HCT116 (cell line): Measurements from ENCODE around the gene FAM199X. TPM values are rescaled to one million over a fixed set of nuclear protein-coding genes. Genes with fewer than 3 reads are reported as not detected.
A peak's percentile ranks its signal among the peaks of the same experiment; 100 is the strongest.

Experiments used
- ATAC-seq: fragments of 200-7000 bp; cut with Tn5 transposase; 2 replicates; pipeline ENCODE4 v1.9.1; 2020; ENCODE audit warnings: mild to moderate bottlenecking, moderate library complexity
- BruUV-seq: library from RNA; stranded (reverse); fragments of 400-500 nt; replicated peaks from 2 replicates; lab custom pipeline; 2021; lab: Mats Ljungman, UMichigan
- CTCF ChIA-PET: fragments of 300-600 bp; sonication (Branson Sonifier 250); formaldehyde crosslinking; loops from one replicate; lab custom pipeline; 2021; ENCODE audit warnings: antibody characterized with exemption; lab: Charles Lee
- POLR2A ChIA-PET: fragments of 300-600, 350-600 bp; sonication (Branson Sonifier 250); formaldehyde crosslinking; loops from one replicate; lab custom pipeline; 2021; ENCODE audit warnings: antibody characterized with exemption; lab: Charles Lee
- RAD21 ChIA-PET, 2 experiments: fragments of 300-600 bp; sonication (Branson Sonifier 250); formaldehyde crosslinking; loops; one replicate each; lab custom pipeline; 2023; ENCODE audit warnings: low total read pairs in 2 of 2; ENCODE audit not compliant: uncharacterized antibody in 2 of 2, unreplicated experiment in 2 of 2, low non-redundant PET in 1 of 2; lab: Charles Lee
- DNase-seq: peaks from one replicate; pipeline ENCODE4 v3.0.0-alpha.2; 2010; ENCODE audit warnings: low read depth, low spot score
- H2AFZ ChIP-seq: fragments of 200-600 bp; shearing (Covaris generic), sonication (generic); 2 replicates; pipeline ENCODE4 v1.6.1; 2017; ENCODE audit warnings: low read depth, mixed run types, mixed read lengths, antibody characterized with exemption, low read length; ENCODE audit not compliant: poor library complexity, severe bottlenecking
- H3K27ac ChIP-seq: 2 replicates; pipeline ENCODE4 v1.5.1; 2012; ENCODE audit warnings: low read depth, low read length
- H3K27me3 ChIP-seq: fragments of 200-600 bp; sonication (generic); 2 replicates; pipeline ENCODE4 v1.6.1; 2016; ENCODE audit warnings: mixed run types, low read length, mixed read lengths; ENCODE audit not compliant: insufficient read depth
- H3K36me3 ChIP-seq, 2 experiments: fragments of 200-500 bp in 1 of 2; fragments of 200-600 bp in 1 of 2; sonication (Bioruptor generic) in 1 of 2; sonication (generic) in 1 of 2; 2 replicates each; pipeline versions ENCODE4 v1.5.1 to v1.6.1; 2014 to 2016; ENCODE audit warnings: low read length in 2 of 2, inconsistent platforms in 1 of 2, mixed read lengths in 1 of 2, mixed run types in 1 of 2; ENCODE audit not compliant: insufficient read depth in 2 of 2, control insufficient read depth in 1 of 2
- H3K4me1 ChIP-seq, 2 experiments: fragments of 200-600 bp in 1 of 2; sonication (generic) in 1 of 2; 2 replicates each; pipeline versions ENCODE4 v1.5.1 to v1.6.1; 2012 to 2017; ENCODE audit warnings: low read length in 2 of 2, inconsistent platforms in 1 of 2, mild to moderate bottlenecking in 1 of 2, mixed read lengths in 1 of 2, mixed run types in 1 of 2, moderate library complexity in 1 of 2; ENCODE audit not compliant: insufficient read depth in 2 of 2, control insufficient read depth in 1 of 2
- H3K4me2 ChIP-seq: fragments of 200-600 bp; sonication (generic); 2 replicates; pipeline ENCODE4 v1.6.1; 2017; ENCODE audit warnings: mixed run types, low read length, mixed read lengths
- H3K4me3 ChIP-seq, 2 experiments: fragments of 200-600 bp in 1 of 2; sonication (generic) in 1 of 2; replicated peaks in 1 of 2; 2 replicates each; pipeline ENCODE4 v1.5.1; 2011 to 2016; ENCODE audit warnings: low read length in 2 of 2, control low read depth in 1 of 2, low read depth in 1 of 2, mild to moderate bottlenecking in 1 of 2, mixed read lengths in 1 of 2, mixed run types in 1 of 2
- H3K79me2 ChIP-seq: fragments of 200-600 bp; sonication (generic); 2 replicates; pipeline ENCODE4 v1.6.1; 2017; ENCODE audit warnings: mild to moderate bottlenecking, mixed run types, low read length, moderate library complexity, mixed read lengths; ENCODE audit not compliant: insufficient read depth
- H3K9ac ChIP-seq: fragments of 200-600 bp; sonication (generic); 2 replicates; pipeline ENCODE4 v1.6.1; 2016; ENCODE audit warnings: low read length, mixed read lengths
- H3K9me2 ChIP-seq: fragments of 200-600 bp; sonication (generic), shearing (Covaris generic); 2 replicates; pipeline ENCODE4 v1.6.1; 2017; ENCODE audit warnings: mixed run types, mild to moderate bottlenecking, moderate library complexity; ENCODE audit not compliant: insufficient read depth
- H3K9me3 ChIP-seq, 2 experiments: fragments of 200-500 bp in 1 of 2; fragments of 200-600 bp in 1 of 2; sonication (Bioruptor generic) in 1 of 2; sonication (generic) in 1 of 2; 2 replicates each; pipeline ENCODE4 v1.6.1; 2014 to 2017; ENCODE audit warnings: low read length in 2 of 2, mixed read lengths in 2 of 2, inconsistent platforms in 1 of 2, low read depth in 1 of 2, mild to moderate bottlenecking in 1 of 2, mixed run types in 1 of 2, moderate library complexity in 1 of 2; ENCODE audit not compliant: control insufficient read depth in 1 of 2, insufficient read depth in 1 of 2
- H4K20me1 ChIP-seq: fragments of 200-600 bp; sonication (generic), shearing (Covaris generic); 2 replicates; pipeline ENCODE4 v1.6.1; 2017; ENCODE audit warnings: mixed run types, mild to moderate bottlenecking, moderate library complexity; ENCODE audit not compliant: insufficient read depth
- CTCF ChIP-seq, 3 experiments: fragments of 200-600 bp in 1 of 3; sonication (generic) in 1 of 3; IDR thresholded peaks in 2 of 3; conservative IDR thresholded peaks in 1 of 3; 2 replicates each; pipeline ENCODE4 v1.5.1; 2012 to 2017; ENCODE audit warnings: low read depth in 2 of 3, low read length in 2 of 3, antibody characterized with exemption in 1 of 3, borderline replicate concordance in 1 of 3, control low read depth in 1 of 3, mild to moderate bottlenecking in 1 of 3, mixed read lengths in 1 of 3, mixed run types in 1 of 3, moderate library complexity in 1 of 3; ENCODE audit not compliant: insufficient read depth in 1 of 3
- EZH2 ChIP-seq: fragments of 200-600 bp; sonication (generic); IDR thresholded peaks from 2 replicates; pipeline ENCODE4 v1.6.1; 2017; ENCODE audit warnings: antibody characterized with exemption, mixed run types
- JUND ChIP-seq: IDR thresholded peaks from 2 replicates; pipeline ENCODE4 v1.6.1; 2012
- RAD21 ChIP-seq: IDR thresholded peaks from 2 replicates; pipeline ENCODE4 v1.6.1; 2012; ENCODE audit warnings: low read depth, mild to moderate bottlenecking
- REST ChIP-seq: IDR thresholded peaks from 2 replicates; pipeline ENCODE4 v1.6.1; 2012; ENCODE audit warnings: low read depth
- SP1 ChIP-seq: IDR thresholded peaks from 2 replicates; pipeline ENCODE4 v1.6.1; 2012; ENCODE audit warnings: low read depth
- SRF ChIP-seq: IDR thresholded peaks from 2 replicates; pipeline ENCODE4 v1.6.1; 2012; ENCODE audit warnings: low read depth
- TCF7L2 ChIP-seq: IDR thresholded peaks from 2 replicates; pipeline ENCODE4 v1.7.0; 2011; ENCODE audit warnings: borderline replicate concordance, inconsistent platforms; ENCODE audit not compliant: insufficient read depth, insufficient read length; ENCODE audit errors: extremely low read depth
- ZFX ChIP-seq: fragments of 450-650 bp; IDR thresholded peaks from 2 replicates; pipeline ENCODE4 v1.6.1; 2017
- intact Hi-C: fragments of 100-400 bp; cut with micrococcal nuclease; formaldehyde crosslinking; loops from 2 replicates; pipeline ENCODE4 v1.10.0; 2022
- total RNA-seq: library from RNA; stranded (reverse); gene quantifications from one replicate; pipeline ENCODE4 v1.2.1, GENCODE V29; 2021; ENCODE audit not compliant: unreplicated experiment

FAM199X gene
- total RNA-seq, 1 experiment from 2014 or later, result 21.1 TPM

GRCh38 chrX:104136241-104137019 lies 29.8 kb upstream of the FAM199X start:
- ChIA-PET RAD21 (no interaction called here), CTCF (interaction anchor here (1.1 to 1.4 kb wide), 2 partner anchors 291 kb away, joined by 5 to 9 read pairs; no protein-coding TSS in a partner anchor)
- no peaks in the 10 kb centered on the region for H3K27me3 ChIP-seq
- H3K4me3 ChIP-seq, result peak overlapping the region; percentile 19 to 34; a peak in 3 of 4 replicates
- H3K9ac ChIP-seq, result no peak overlapping the region
- H3K9me3 ChIP-seq, result no peaks in the 10 kb centered on the region
- H3K4me1 ChIP-seq, result 0 out of 4 replicates have a peak, but pooled peaks cover 0 to 2% of the 10 kb centered on the region in 2 experiments
- ATAC-seq, result peak; percentile 95
- TF ChIP-seq JUND (no peak), EZH2 (no peak), ZFX (no peak), CTCF (IDR thresholded peaks at IDR 0.05 in 2 of 3, conservative IDR thresholded peaks at IDR 0.05 in 1 of 3; ENCODE audit: borderline replicate concordance in 1 of 3, insufficient read depth in 1 of 3, low read depth in 2 of 3, low read length in 2 of 3) (peak; percentile 49 to 56 (median 54); a peak in 5 of 6 replicates), TCF7L2 (no peak), RAD21 (peak; percentile 69), SP1 (no peak), SRF (no peak), REST (no peak)
- TF ChIP-seq, all 23 proteins: peak for 2
- Histone ChIP-seq H3K36me3 (no peaks in the 10 kb centered on the region), H2AFZ (no peak overlapping the region), H3K79me2 (no peaks in the 10 kb centered on the region), H3K4me2 (peak overlapping the region; percentile 62), H3K9me2 (no peaks in the 10 kb centered on the region), H4K20me1 (no peaks in the 10 kb centered on the region), H3K27ac (no peak overlapping the region)
- POLR2A ChIA-PET, result no interaction called here
- peak; percentile 63 for DNase-seq
- intact Hi-C loops, result loop anchor here (1.0 to 10.0 kb wide), 3 partner anchors 38 to 602 kb away; no protein-coding TSS in a partner anchor
- no TSS peak for BruUV-seq
